ENCODE results near the gene KREMEN2. TPM values are rescaled to one million over a fixed set of nuclear protein-coding genes. Genes with fewer than 3 reads are reported as not detected.

Gene KREMEN2
- total and polyA plus RNA-seq, 2 of the 13 experiments (the other 11 are each of a cell fraction or from before 2014, with no cell fraction given): 0.48 to 1.2 TPM

DNA sequence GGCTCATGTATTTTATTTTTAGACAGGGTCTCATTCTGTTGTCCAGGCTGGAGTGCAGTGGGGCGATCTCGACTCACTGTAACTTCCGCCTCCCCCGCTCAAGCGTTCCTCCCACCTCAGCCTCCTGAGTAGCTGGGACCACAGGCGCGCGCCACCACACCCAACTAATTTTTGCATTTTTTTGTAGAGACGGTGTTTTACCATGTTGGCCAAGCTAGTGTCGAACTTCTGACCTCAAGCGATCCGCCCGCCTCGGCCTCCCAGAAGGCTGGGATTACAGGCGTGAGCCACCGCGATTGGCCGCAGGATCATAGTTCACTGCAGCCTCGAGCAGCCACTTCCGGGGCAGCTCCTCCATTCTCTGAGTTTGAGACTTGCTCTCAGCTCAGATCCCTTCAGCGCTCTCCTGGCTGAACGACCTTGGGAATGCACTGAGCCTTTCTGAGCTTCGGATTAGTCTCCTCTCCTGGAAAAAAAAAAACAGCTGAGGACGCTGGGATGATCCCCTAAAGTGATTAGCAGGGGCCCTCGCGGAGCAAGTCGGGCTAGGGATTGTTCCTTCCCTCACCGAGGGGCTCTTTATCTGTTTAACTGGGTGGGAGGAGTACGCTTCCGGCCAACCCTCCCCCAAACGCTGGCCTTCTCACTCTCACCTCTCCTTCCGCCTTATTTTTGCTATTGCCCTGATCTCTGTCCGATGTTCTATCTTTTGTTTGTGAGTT, 17.3 kb downstream of the KREMEN2 start (continued):
- no peak; the same call in 1 of the 2 replicates for TF ChIP-seq ZBTB14 (CRISPR knock-in tag; IDR thresholded peaks at IDR 0.05)
- TF ChIP-seq ZNF343 (CRISPR knock-in tag; IDR thresholded peaks at IDR 0.05): no peak
- TF ChIP-seq ZNF776 (CRISPR knock-in tag; IDR thresholded peaks at IDR 0.05): no peak
- TF ChIP-seq ZSCAN30 (CRISPR knock-in tag; IDR thresholded peaks at IDR 0.05): no peak
- TF ChIP-seq TFAP4 (IDR thresholded peaks at IDR 0.05; ENCODE audit: borderline replicate concordance, low read depth): no peak
- TF ChIP-seq MED1 (CRISPR knock-in tag; IDR thresholded peaks at IDR 0.05): peak; percentile 47; the same call in 1 of the 2 replicates
- no peak for TF ChIP-seq KAT7 (CRISPR knock-in tag; IDR thresholded peaks at IDR 0.05; ENCODE audit: borderline replicate concordance)
- TF ChIP-seq, protein P1, sequence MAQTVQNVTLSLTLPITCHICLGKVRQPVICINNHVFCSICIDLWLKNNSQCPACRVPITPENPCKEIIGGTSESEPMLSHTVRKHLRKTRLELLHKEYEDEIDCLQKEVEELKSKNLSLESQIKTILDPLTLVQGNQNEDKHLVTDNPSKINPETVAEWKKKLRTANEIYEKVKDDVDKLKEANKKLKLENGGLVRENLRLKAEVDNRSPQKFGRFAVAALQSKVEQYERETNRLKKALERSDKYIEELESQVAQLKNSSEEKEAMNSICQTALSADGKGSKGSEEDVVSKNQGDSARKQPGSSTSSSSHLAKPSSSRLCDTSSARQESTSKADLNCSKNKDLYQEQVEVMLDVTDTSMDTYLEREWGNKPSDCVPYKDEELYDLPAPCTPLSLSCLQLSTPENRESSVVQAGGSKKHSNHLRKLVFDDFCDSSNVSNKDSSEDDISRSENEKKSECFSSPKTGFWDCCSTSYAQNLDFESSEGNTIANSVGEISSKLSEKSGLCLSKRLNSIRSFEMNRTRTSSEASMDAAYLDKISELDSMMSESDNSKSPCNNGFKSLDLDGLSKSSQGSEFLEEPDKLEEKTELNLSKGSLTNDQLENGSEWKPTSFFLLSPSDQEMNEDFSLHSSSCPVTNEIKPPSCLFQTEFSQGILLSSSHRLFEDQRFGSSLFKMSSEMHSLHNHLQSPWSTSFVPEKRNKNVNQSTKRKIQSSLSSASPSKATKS (CRISPR knock-in tag; IDR thresholded peaks at IDR 0.05): no peak
- TF ChIP-seq NFKBIZ (CRISPR knock-in tag; IDR thresholded peaks at IDR 0.05): peak; percentile 22; the same call in 1 of the 2 replicates
- TF ChIP-seq, protein P2, sequence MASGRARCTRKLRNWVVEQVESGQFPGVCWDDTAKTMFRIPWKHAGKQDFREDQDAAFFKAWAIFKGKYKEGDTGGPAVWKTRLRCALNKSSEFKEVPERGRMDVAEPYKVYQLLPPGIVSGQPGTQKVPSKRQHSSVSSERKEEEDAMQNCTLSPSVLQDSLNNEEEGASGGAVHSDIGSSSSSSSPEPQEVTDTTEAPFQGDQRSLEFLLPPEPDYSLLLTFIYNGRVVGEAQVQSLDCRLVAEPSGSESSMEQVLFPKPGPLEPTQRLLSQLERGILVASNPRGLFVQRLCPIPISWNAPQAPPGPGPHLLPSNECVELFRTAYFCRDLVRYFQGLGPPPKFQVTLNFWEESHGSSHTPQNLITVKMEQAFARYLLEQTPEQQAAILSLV (CRISPR knock-in tag; IDR thresholded peaks at IDR 0.05; ENCODE audit: borderline replicate concordance): 0 out of 2 replicates have a peak, but pooled peaks have one; percentile 17
- TF ChIP-seq RXRB (CRISPR knock-in tag; IDR thresholded peaks at IDR 0.05; ENCODE audit: borderline replicate concordance): peak; percentile 46; the same call in 1 of the 2 replicates
- TF ChIP-seq RBM22 (optimal IDR thresholded peaks at IDR 0.05; ENCODE audit: low read length): no peak
- TF ChIP-seq, protein P3, sequence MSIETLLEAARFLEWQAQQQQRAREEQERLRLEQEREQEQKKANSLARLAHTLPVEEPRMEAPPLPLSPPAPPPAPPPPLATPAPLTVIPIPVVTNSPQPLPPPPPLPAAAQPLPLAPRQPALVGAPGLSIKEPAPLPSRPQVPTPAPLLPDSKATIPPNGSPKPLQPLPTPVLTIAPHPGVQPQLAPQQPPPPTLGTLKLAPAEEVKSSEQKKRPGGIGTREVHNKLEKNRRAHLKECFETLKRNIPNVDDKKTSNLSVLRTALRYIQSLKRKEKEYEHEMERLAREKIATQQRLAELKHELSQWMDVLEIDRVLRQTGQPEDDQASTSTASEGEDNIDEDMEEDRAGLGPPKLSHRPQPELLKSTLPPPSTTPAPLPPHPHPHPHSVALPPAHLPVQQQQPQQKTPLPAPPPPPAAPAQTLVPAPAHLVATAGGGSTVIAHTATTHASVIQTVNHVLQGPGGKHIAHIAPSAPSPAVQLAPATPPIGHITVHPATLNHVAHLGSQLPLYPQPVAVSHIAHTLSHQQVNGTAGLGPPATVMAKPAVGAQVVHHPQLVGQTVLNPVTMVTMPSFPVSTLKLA (IDR thresholded peaks at IDR 0.05): no peak
- no peak for TF ChIP-seq ZNF572 (CRISPR knock-in tag; IDR thresholded peaks at IDR 0.05)
- TF ChIP-seq HCFC1 (IDR thresholded peaks at IDR 0.05; ENCODE audit: low read depth, low read length): no peak
- TF ChIP-seq NAIF1 (CRISPR knock-in tag; IDR thresholded peaks at IDR 0.05; ENCODE audit: borderline replicate concordance): 0 out of 2 replicates have a peak, but pooled peaks have one; percentile 21
- no peak for TF ChIP-seq ZNF83 (CRISPR knock-in tag; IDR thresholded peaks at IDR 0.05; ENCODE audit: borderline replicate concordance)
- TF ChIP-seq, protein P4, sequence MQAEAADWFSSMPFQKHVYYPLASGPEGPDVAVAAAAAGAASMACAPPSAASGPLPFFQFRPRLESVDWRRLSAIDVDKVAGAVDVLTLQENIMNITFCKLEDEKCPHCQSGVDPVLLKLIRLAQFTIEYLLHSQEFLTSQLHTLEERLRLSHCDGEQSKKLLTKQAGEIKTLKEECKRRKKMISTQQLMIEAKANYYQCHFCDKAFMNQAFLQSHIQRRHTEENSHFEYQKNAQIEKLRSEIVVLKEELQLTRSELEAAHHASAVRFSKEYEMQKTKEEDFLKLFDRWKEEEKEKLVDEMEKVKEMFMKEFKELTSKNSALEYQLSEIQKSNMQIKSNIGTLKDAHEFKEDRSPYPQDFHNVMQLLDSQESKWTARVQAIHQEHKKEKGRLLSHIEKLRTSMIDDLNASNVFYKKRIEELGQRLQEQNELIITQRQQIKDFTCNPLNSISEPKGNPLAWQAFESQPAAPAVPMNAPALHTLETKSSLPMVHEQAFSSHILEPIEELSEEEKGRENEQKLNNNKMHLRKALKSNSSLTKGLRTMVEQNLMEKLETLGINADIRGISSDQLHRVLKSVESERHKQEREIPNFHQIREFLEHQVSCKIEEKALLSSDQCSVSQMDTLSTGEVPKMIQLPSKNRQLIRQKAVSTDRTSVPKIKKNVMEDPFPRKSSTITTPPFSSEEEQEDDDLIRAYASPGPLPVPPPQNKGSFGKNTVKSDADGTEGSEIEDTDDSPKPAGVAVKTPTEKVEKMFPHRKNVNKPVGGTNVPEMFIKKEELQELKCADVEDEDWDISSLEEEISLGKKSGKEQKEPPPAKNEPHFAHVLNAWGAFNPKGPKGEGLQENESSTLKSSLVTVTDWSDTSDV (CRISPR knock-in tag; IDR thresholded peaks at IDR 0.05): no peak
- TF ChIP-seq ZKSCAN8 (CRISPR knock-in tag; IDR thresholded peaks at IDR 0.05; ENCODE audit: borderline replicate concordance): no peak; the same call in 1 of the 2 replicates

Data from HepG2 (cell line).